HEK293 (cell line): ENCODE data around the gene TANK.

ENCODE experiments used
- GFI1B ChIP-seq: fragments of 450-650 bp; formaldehyde crosslinking; IDR thresholded peaks from 2 replicates; pipeline ENCODE4 v1.5.1; 2016; ENCODE audit warnings: missing biosample characterization, missing genetic modification characterization
- HOXA7 ChIP-seq: sonication (generic); formaldehyde crosslinking; IDR thresholded peaks from 2 replicates; pipeline ENCODE4 v1.8.1; 2022; ENCODE audit warnings: missing genetic modification reagents, borderline replicate concordance
- HOXD13 ChIP-seq: sonication (generic); formaldehyde crosslinking; IDR thresholded peaks from 2 replicates; pipeline ENCODE4 v1.8.0; 2022; ENCODE audit warnings: missing genetic modification reagents, borderline replicate concordance
- SP2 ChIP-seq: fragments of 450-650 bp; formaldehyde crosslinking; IDR thresholded peaks from 2 replicates; pipeline ENCODE4 v1.5.1; 2016; ENCODE audit warnings: missing biosample characterization, missing genetic modification characterization
- TRIM28 ChIP-seq: IDR thresholded peaks from 2 replicates; pipeline ENCODE4 v1.6.1; 2011; ENCODE audit warnings: low read length, control low read depth, borderline replicate concordance
- ZBTB1 ChIP-seq: fragments of 450-650 bp; formaldehyde crosslinking; IDR thresholded peaks from 2 replicates; pipeline ENCODE4 v1.5.1; 2016; ENCODE audit warnings: missing biosample characterization, missing genetic modification characterization
- ZBTB17 ChIP-seq: fragments of 450-650 bp; formaldehyde crosslinking; IDR thresholded peaks from 2 replicates; pipeline ENCODE4 v1.5.1; 2016; ENCODE audit warnings: missing biosample characterization, missing genetic modification characterization
- ZIC2 ChIP-seq: fragments of 450-650 bp; formaldehyde crosslinking; IDR thresholded peaks from 2 replicates; pipeline ENCODE4 v1.5.1; 2016; ENCODE audit warnings: missing biosample characterization, missing genetic modification characterization
- ZNF10 ChIP-seq: fragments of 450-650 bp; formaldehyde crosslinking; IDR thresholded peaks from 2 replicates; pipeline ENCODE4 v1.5.1; 2017; ENCODE audit warnings: missing biosample characterization, missing genetic modification characterization
- ZNF157 ChIP-seq: fragments of 450-650 bp; formaldehyde crosslinking; IDR thresholded peaks from 2 replicates; pipeline ENCODE4 v1.5.1; 2016; ENCODE audit warnings: missing biosample characterization, missing genetic modification characterization
- ZNF174 ChIP-seq: fragments of 450-650 bp; formaldehyde crosslinking; IDR thresholded peaks from 2 replicates; pipeline ENCODE4 v1.5.0; 2017; ENCODE audit warnings: missing biosample characterization, mild to moderate bottlenecking, missing genetic modification characterization
- ZNF175 ChIP-seq: fragments of 450-650 bp; formaldehyde crosslinking; IDR thresholded peaks from 2 replicates; pipeline ENCODE4 v1.5.1; 2016; ENCODE audit warnings: missing biosample characterization, missing genetic modification characterization
- ZNF214 ChIP-seq: fragments of 450-650 bp; formaldehyde crosslinking; IDR thresholded peaks from 2 replicates; pipeline ENCODE4 v1.5.1; 2017; ENCODE audit warnings: missing biosample characterization, mild to moderate bottlenecking, missing genetic modification characterization, borderline replicate concordance
- ZNF223 ChIP-seq: fragments of 450-650 bp; formaldehyde crosslinking; IDR thresholded peaks from 2 replicates; pipeline ENCODE4 v1.5.1; 2016; ENCODE audit warnings: missing biosample characterization, missing genetic modification characterization
- ZNF23 ChIP-seq: fragments of 450-650 bp; formaldehyde crosslinking; IDR thresholded peaks from 2 replicates; pipeline ENCODE4 v1.5.1; 2016; ENCODE audit warnings: missing biosample characterization, missing genetic modification characterization, borderline replicate concordance
- ZNF248 ChIP-seq: fragments of 450-650 bp; formaldehyde crosslinking; IDR thresholded peaks from 2 replicates; pipeline ENCODE4 v1.5.1; 2017; ENCODE audit warnings: missing biosample characterization, missing genetic modification characterization
- ZNF292 ChIP-seq: fragments of 450-650 bp; formaldehyde crosslinking; IDR thresholded peaks from 2 replicates; pipeline ENCODE4 v1.5.1; 2016; ENCODE audit warnings: low read depth, missing biosample characterization, missing genetic modification characterization, borderline replicate concordance
- ZNF324 ChIP-seq: fragments of 450-650 bp; formaldehyde crosslinking; IDR thresholded peaks from 2 replicates; pipeline ENCODE4 v1.5.1; 2016; ENCODE audit warnings: missing biosample characterization, missing genetic modification characterization
- ZNF335 ChIP-seq: fragments of 450-650 bp; formaldehyde crosslinking; conservative IDR thresholded peaks from 2 replicates; pipeline ENCODE4 v1.5.1; 2016; ENCODE audit warnings: missing biosample characterization, missing genetic modification characterization
- ZNF350 ChIP-seq: fragments of 450-650 bp; formaldehyde crosslinking; IDR thresholded peaks from 2 replicates; pipeline ENCODE4 v1.5.0; 2017; ENCODE audit warnings: missing biosample characterization, mild to moderate bottlenecking, missing genetic modification characterization
- ZNF391 ChIP-seq: fragments of 450-650 bp; formaldehyde crosslinking; IDR thresholded peaks from 2 replicates; pipeline ENCODE4 v1.5.1; 2016; ENCODE audit warnings: low read depth, missing biosample characterization, missing genetic modification characterization, borderline replicate concordance
- ZNF473 ChIP-seq: fragments of 450-650 bp; formaldehyde crosslinking; IDR thresholded peaks from 2 replicates; pipeline ENCODE4 v1.5.1; 2017; ENCODE audit warnings: missing biosample characterization, missing genetic modification characterization
- ZNF501 ChIP-seq: fragments of 450-650 bp; formaldehyde crosslinking; IDR thresholded peaks from 2 replicates; pipeline ENCODE4 v1.5.1; 2016; ENCODE audit warnings: missing biosample characterization, missing genetic modification characterization
- ZNF549 ChIP-seq: fragments of 450-650 bp; IDR thresholded peaks from 2 replicates; pipeline ENCODE4 v1.5.1; 2018; ENCODE audit warnings: missing biosample characterization, missing genetic modification characterization, mild to moderate bottlenecking, inconsistent platforms, moderate library complexity
- ZNF561 ChIP-seq: fragments of 450-650 bp; IDR thresholded peaks from 2 replicates; pipeline ENCODE4 v1.5.1; 2018; ENCODE audit warnings: missing biosample characterization, missing genetic modification characterization, borderline replicate concordance
- ZNF585B ChIP-seq: fragments of 450-650 bp; formaldehyde crosslinking; IDR thresholded peaks from 2 replicates; pipeline ENCODE4 v1.5.1; 2016; ENCODE audit warnings: missing biosample characterization, missing genetic modification characterization
- ZNF624 ChIP-seq: fragments of 450-650 bp; formaldehyde crosslinking; IDR thresholded peaks from 2 replicates; pipeline ENCODE4 v1.5.1; 2017; ENCODE audit warnings: missing biosample characterization, missing genetic modification characterization
- ZNF701 ChIP-seq: fragments of 450-650 bp; formaldehyde crosslinking; IDR thresholded peaks from 2 replicates; pipeline ENCODE4 v1.5.1; 2016; ENCODE audit warnings: missing biosample characterization, missing genetic modification characterization
- ZNF707 ChIP-seq: fragments of 450-650 bp; formaldehyde crosslinking; IDR thresholded peaks from 2 replicates; pipeline ENCODE4 v1.5.1; 2016; ENCODE audit warnings: missing biosample characterization, missing genetic modification characterization
- ZNF76 ChIP-seq: fragments of 450-650 bp; formaldehyde crosslinking; IDR thresholded peaks from 2 replicates; pipeline ENCODE4; 2016; ENCODE audit warnings: low read depth, missing biosample characterization, missing genetic modification characterization, borderline replicate concordance
- ZNF843 ChIP-seq: fragments of 450-650 bp; formaldehyde crosslinking; IDR thresholded peaks from 2 replicates; pipeline ENCODE4 v1.5.1; 2016; ENCODE audit warnings: missing biosample characterization, missing genetic modification characterization
- TF ChIP-seq, protein P1 (sequence below): fragments of 450-650 bp; formaldehyde crosslinking; IDR thresholded peaks from 2 replicates; pipeline ENCODE4 v1.5.1; 2016; ENCODE audit warnings: missing biosample characterization, missing genetic modification characterization, low read depth
- TF ChIP-seq, protein P2 (sequence below): fragments of 450-650 bp; IDR thresholded peaks from 2 replicates; pipeline ENCODE4 v1.5.1; 2018; ENCODE audit warnings: missing biosample characterization, missing genetic modification characterization
- TF ChIP-seq, protein P3 (sequence below): fragments of 450-650 bp; formaldehyde crosslinking; IDR thresholded peaks from 2 replicates; pipeline ENCODE4 v1.5.1; 2016; ENCODE audit warnings: missing biosample characterization, missing genetic modification characterization

TANK gene

DNA sequence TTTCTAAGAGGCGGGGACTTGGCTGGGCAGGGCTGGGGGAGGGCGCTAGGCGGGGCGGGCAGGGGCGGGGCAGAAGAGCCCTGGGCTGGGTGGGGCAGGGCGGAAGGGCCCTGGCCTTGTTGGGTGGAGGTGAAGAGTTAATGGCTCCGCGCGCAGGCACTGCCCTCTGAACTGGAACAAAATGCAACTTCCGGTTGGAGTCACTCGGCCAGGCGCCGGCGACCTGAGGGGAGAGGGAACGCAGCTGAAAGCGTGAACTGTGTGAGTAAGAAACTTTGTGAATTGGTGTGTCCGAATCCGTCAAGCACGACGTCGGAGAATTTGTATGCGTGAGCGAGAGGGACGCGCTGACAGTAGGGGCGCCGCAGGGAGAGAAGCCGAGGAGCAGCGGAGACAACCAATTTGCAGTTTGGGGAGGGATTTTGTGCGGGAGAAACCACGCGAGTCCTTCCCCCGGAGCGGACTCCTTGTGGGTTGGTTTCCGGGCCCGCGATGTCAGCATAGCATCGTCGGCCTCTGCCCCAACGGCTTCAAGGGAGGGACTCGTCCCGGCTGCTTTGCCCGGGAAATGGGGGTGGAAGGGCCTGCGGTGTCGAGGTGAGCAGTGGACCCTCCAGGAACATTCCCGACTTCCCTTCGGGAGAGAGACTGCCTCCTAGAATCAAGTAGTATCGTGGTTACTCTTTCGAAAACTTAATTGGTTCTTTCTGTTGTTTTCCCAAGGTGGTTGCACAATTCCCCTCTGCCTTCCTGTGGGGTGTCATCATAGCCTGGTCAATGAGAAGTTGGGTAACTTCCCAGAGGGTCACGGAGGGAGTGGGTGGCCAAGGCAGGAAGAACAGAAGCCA lies at the start of gene TANK (continued):
- TF ChIP-seq, protein P1, sequence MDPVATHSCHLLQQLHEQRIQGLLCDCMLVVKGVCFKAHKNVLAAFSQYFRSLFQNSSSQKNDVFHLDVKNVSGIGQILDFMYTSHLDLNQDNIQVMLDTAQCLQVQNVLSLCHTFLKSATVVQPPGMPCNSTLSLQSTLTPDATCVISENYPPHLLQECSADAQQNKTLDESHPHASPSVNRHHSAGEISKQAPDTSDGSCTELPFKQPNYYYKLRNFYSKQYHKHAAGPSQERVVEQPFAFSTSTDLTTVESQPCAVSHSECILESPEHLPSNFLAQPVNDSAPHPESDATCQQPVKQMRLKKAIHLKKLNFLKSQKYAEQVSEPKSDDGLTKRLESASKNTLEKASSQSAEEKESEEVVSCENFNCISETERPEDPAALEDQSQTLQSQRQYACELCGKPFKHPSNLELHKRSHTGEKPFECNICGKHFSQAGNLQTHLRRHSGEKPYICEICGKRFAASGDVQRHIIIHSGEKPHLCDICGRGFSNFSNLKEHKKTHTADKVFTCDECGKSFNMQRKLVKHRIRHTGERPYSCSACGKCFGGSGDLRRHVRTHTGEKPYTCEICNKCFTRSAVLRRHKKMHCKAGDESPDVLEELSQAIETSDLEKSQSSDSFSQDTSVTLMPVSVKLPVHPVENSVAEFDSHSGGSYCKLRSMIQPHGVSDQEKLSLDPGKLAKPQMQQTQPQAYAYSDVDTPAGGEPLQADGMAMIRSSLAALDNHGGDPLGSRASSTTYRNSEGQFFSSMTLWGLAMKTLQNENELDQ: no peak
- TF ChIP-seq ZNF391 (tag by site-specific recombination) (0 out of 2 replicates have a peak, but pooled peaks have one; percentile 26), ZNF292 (tag by site-specific recombination) (no peak), ZNF76 (tag by site-specific recombination) (no peak; the same call in none of the 2 replicates), ZNF350 (tag by site-specific recombination) (no peak), ZNF701 (no peak), ZNF561 (tag by site-specific recombination) (peak; percentile 92), ZNF23 (tag by site-specific recombination) (no peak), TRIM28 (peak; percentile 58; the same call in 1 of the 2 replicates), ZNF248 (tag by site-specific recombination) (no peak), ZNF174 (tag by site-specific recombination) (no peak), ZBTB1 (no peak), ZNF585B (no peak), ZNF473 (tag by site-specific recombination) (no peak), ZNF843 (no peak), ZNF624 (tag by site-specific recombination) (no peak), ZNF157 (tag by site-specific recombination) (no peak), ZNF549 (tag by site-specific recombination) (no peak), ZNF707 (tag by site-specific recombination) (no peak), HOXD13 (CRISPR knock-in tag) (0 out of 2 replicates have a peak, but pooled peaks have one; percentile 46), ZNF335 (tag by site-specific recombination) (peak; percentile 62), ZNF175 (tag by site-specific recombination) (no peak), ZIC2 (tag by site-specific recombination) (no peak), SP2 (tag by site-specific recombination) (peak; percentile 78), HOXA7 (CRISPR knock-in tag) (no peak), ZNF214 (no peak), ZBTB17 (tag by site-specific recombination) (no peak), ZNF324 (no peak), ZNF223 (tag by site-specific recombination) (no peak), GFI1B (tag by site-specific recombination) (no peak), ZNF501 (tag by site-specific recombination) (peak; percentile 65; the same call in 1 of the 2 replicates), ZNF10 (0 out of 2 replicates have a peak, but pooled peaks have one; percentile 13)
- TF ChIP-seq, protein P2, sequence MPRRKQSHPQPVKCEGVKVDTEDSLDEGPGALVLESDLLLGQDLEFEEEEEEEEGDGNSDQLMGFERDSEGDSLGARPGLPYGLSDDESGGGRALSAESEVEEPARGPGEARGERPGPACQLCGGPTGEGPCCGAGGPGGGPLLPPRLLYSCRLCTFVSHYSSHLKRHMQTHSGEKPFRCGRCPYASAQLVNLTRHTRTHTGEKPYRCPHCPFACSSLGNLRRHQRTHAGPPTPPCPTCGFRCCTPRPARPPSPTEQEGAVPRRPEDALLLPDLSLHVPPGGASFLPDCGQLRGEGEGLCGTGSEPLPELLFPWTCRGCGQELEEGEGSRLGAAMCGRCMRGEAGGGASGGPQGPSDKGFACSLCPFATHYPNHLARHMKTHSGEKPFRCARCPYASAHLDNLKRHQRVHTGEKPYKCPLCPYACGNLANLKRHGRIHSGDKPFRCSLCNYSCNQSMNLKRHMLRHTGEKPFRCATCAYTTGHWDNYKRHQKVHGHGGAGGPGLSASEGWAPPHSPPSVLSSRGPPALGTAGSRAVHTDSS: no peak
- TF ChIP-seq, protein P3, sequence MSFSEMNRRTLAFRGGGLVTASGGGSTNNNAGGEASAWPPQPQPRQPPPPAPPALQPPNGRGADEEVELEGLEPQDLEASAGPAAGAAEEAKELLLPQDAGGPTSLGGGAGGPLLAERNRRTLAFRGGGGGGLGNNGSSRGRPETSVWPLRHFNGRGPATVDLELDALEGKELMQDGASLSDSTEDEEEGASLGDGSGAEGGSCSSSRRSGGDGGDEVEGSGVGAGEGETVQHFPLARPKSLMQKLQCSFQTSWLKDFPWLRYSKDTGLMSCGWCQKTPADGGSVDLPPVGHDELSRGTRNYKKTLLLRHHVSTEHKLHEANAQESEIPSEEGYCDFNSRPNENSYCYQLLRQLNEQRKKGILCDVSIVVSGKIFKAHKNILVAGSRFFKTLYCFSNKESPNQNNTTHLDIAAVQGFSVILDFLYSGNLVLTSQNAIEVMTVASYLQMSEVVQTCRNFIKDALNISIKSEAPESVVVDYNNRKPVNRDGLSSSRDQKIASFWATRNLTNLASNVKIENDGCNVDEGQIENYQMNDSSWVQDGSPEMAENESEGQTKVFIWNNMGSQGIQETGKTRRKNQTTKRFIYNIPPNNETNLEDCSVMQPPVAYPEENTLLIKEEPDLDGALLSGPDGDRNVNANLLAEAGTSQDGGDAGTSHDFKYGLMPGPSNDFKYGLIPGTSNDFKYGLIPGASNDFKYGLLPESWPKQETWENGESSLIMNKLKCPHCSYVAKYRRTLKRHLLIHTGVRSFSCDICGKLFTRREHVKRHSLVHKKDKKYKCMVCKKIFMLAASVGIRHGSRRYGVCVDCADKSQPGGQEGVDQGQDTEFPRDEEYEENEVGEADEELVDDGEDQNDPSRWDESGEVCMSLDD: no peak
